Measurements from ENCODE around the gene PCDH7. TPM values are rescaled to one million over a fixed set of nuclear protein-coding genes. Genes with fewer than 3 reads are reported as not detected.
A peak's percentile ranks its signal among the peaks of the same experiment; 100 is the strongest.

Gene PCDH7
- total RNA-seq, 1 experiment from 2014 or later = 65.9 TPM

- DNase-seq (ENCODE audit: low read depth, low spot score) (no peak), ATAC-seq (no peak)
- Histone ChIP-seq H4K20me1 (ENCODE audit: insufficient read depth) (no peaks in the 10 kb centered on the region), H3K9ac (ENCODE audit: low read length) (no peak overlapping the region), H3K79me2 (ENCODE audit: insufficient read depth, low read length) (no peaks in the 10 kb centered on the region), H3K36me3 (ENCODE audit: control insufficient read depth in 1 of 2, insufficient read depth in 2 of 2, low read length in 2 of 2) (peaks cover 0 to 4% of the 10 kb centered on the region in 2 experiments; a peak in 1 of 4 replicates), H3K27me3 (ENCODE audit: insufficient read depth, low read length) (no peaks in the 10 kb centered on the region), H3K27ac (ENCODE audit: low read depth, low read length) (no peak overlapping the region), H3K9me2 (ENCODE audit: insufficient read depth) (no peaks in the 10 kb centered on the region), H3K9me3 (ENCODE audit: control insufficient read depth in 1 of 2, insufficient read depth in 1 of 2, low read depth in 1 of 2, low read length in 2 of 2) (peaks cover 0 to 4% of the 10 kb centered on the region in 2 experiments; a peak in 1 of 4 replicates), H3K4me1 (ENCODE audit: control insufficient read depth in 1 of 2, insufficient read depth in 2 of 2, low read length in 2 of 2) (peaks cover 4 to 38% of the 10 kb centered on the region in 2 experiments; a peak in 3 of 4 replicates), H3K4me2 (ENCODE audit: low read length) (no peak overlapping the region), H2AFZ (ENCODE audit: low read depth, low read length, poor library complexity, severe bottlenecking) (peak overlapping the region; percentile 34), H3K4me3 (replicated peaks in 1 of 2; ENCODE audit: low read depth in 1 of 2, low read length in 2 of 2) (no peak overlapping the region)
- TF ChIP-seq ELF1 (IDR thresholded peaks at IDR 0.05; ENCODE audit: borderline replicate concordance, low read depth) = no peak
- TF ChIP-seq EGR1 (IDR thresholded peaks at IDR 0.05; ENCODE audit: low read depth) = no peak
- TF ChIP-seq YY1 (IDR thresholded peaks at IDR 0.05; ENCODE audit: extremely low read depth, insufficient replicate concordance, low read depth, low read length) = no peak
- TF ChIP-seq CBX3 (IDR thresholded peaks at IDR 0.05; ENCODE audit: low read depth) = no peak
- TF ChIP-seq, protein P1, sequence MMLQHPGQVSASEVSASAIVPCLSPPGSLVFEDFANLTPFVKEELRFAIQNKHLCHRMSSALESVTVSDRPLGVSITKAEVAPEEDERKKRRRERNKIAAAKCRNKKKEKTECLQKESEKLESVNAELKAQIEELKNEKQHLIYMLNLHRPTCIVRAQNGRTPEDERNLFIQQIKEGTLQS (IDR thresholded peaks at IDR 0.05) = no peak
- TF ChIP-seq RAD21 (IDR thresholded peaks at IDR 0.05; ENCODE audit: low read depth) = no peak
- TF ChIP-seq ZFX (IDR thresholded peaks at IDR 0.05) = no peak
- no TSS peak for BruUV-seq (replicated peaks)
- intact Hi-C loops (cut with micrococcal nuclease) = no loop called here
- ChIA-PET RAD21 (ENCODE audit: low non-redundant PET in 1 of 2, low total read pairs in 2 of 2, uncharacterized antibody in 2 of 2, unreplicated experiment in 2 of 2) (no interaction called here), CTCF (no interaction called here), POLR2A (interaction anchor here (0.7 to 2.1 kb wide), 5 partner anchors 26 to 233 kb away, joined by 3 to 8 read pairs (median 4); no protein-coding TSS in a partner anchor)
Measured at GRCh38 chr4:30728311-30728710, 8.1 kb downstream of the PCDH7 start.

DNA sequence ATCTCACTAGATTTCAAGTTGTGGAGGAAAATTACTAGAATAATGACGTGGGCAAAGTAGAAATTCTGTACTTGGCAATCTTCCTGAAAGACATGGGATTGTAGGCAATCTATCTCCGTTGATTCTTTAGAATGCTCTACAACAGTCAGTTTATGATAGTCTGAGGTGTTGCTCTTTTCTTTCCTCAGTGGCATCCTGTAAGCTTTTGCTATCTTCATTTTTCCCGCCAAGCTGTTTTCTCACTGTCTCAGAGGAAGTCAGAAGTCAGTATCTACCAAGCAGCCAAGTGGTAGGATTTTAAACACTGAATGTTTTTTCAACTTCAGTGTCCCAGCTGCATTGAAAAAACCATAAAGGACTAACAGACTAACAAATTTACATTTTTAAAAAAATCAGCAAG, 23.7 kb downstream of the PCDH7 start:
- no peaks in the 10 kb centered on the region for H4K20me1 ChIP-seq (ENCODE audit: insufficient read depth)
- no peak overlapping the region for H2AFZ ChIP-seq (ENCODE audit: low read depth, low read length, poor library complexity, severe bottlenecking)
- no TSS peak for BruUV-seq (replicated peaks)
- H3K4me3 ChIP-seq (replicated peaks in 1 of 2; ENCODE audit: low read depth in 1 of 2, low read length in 2 of 2) = no peak overlapping the region
- H3K4me2 ChIP-seq (ENCODE audit: low read length) = peak overlapping the region; percentile 44
- ChIA-PET RAD21 (ENCODE audit: low non-redundant PET in 1 of 2, low total read pairs in 2 of 2, uncharacterized antibody in 2 of 2, unreplicated experiment in 2 of 2) (no interaction called here), POLR2A (interaction anchor here (1.0 to 3.5 kb wide), 8 partner anchors 8 to 79 kb away, joined by 3 to 11 read pairs (median 4); no protein-coding TSS in a partner anchor), CTCF (no interaction called here)
- no peaks in the 10 kb centered on the region for H3K79me2 ChIP-seq (ENCODE audit: insufficient read depth, low read length)
- DNase-seq (ENCODE audit: low read depth, low spot score) (no peak), ATAC-seq (no peak)
- intact Hi-C loops (cut with micrococcal nuclease) = no loop called here
- H3K27me3 ChIP-seq (ENCODE audit: insufficient read depth, low read length) = no peaks in the 10 kb centered on the region
- H3K27ac ChIP-seq (ENCODE audit: low read depth, low read length) = peak overlapping the region; percentile 100
- no peaks in the 10 kb centered on the region for H3K9me2 ChIP-seq (ENCODE audit: insufficient read depth)
- peaks cover 45 to 71% of the 10 kb centered on the region in 2 experiments for H3K4me1 ChIP-seq (ENCODE audit: control insufficient read depth in 1 of 2, insufficient read depth in 2 of 2, low read length in 2 of 2)
- TF ChIP-seq EZH2 (IDR thresholded peaks at IDR 0.05) (no peak), SRF (IDR thresholded peaks at IDR 0.05; ENCODE audit: low read depth) (no peak), REST (IDR thresholded peaks at IDR 0.05; ENCODE audit: low read depth) (no peak)
- TF ChIP-seq, protein P2, sequence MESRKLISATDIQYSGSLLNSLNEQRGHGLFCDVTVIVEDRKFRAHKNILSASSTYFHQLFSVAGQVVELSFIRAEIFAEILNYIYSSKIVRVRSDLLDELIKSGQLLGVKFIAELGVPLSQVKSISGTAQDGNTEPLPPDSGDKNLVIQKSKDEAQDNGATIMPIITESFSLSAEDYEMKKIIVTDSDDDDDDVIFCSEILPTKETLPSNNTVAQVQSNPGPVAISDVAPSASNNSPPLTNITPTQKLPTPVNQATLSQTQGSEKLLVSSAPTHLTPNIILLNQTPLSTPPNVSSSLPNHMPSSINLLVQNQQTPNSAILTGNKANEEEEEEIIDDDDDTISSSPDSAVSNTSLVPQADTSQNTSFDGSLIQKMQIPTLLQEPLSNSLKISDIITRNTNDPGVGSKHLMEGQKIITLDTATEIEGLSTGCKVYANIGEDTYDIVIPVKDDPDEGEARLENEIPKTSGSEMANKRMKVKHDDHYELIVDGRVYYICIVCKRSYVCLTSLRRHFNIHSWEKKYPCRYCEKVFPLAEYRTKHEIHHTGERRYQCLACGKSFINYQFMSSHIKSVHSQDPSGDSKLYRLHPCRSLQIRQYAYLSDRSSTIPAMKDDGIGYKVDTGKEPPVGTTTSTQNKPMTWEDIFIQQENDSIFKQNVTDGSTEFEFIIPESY (IDR thresholded peaks at IDR 0.05; ENCODE audit: extremely low read depth, insufficient replicate concordance, low read length) = no peak
- no peaks in the 10 kb centered on the region for H3K9me3 ChIP-seq (ENCODE audit: control insufficient read depth in 1 of 2, insufficient read depth in 1 of 2, low read depth in 1 of 2, low read length in 2 of 2)
- H3K9ac ChIP-seq (ENCODE audit: low read length) = peak overlapping the region; percentile 53
- peaks cover 0 to 15% of the 10 kb centered on the region in 2 experiments; a peak in 1 of 4 replicates for H3K36me3 ChIP-seq (ENCODE audit: control insufficient read depth in 1 of 2, insufficient read depth in 2 of 2, low read length in 2 of 2)

All from HCT116 (cell line).